Keratinocyte (primary cell): Measurements from ENCODE around the gene CCDC80. TPM values are rescaled to one million over a fixed set of nuclear protein-coding genes. Genes with fewer than 3 reads are reported as not detected.

Experiments used
- DNase-seq: peaks from one replicate; pipeline ENCODE4 v3.0.0-alpha.2; 2011; ENCODE audit warnings: low read depth, missing footprints, low spot score
- FAIRE-seq: peaks from 2 replicates; lab custom pipeline; 2011; peaks lifted over from hg19 to GRCh38; lab: Jason Lieb, UNC
- H2AFZ ChIP-seq: 2 replicates; pipeline ENCODE4 v1.6.0; 2012; ENCODE audit warnings: low read length, control low read depth, inconsistent platforms; ENCODE audit not compliant: control insufficient read depth
- H3K27ac ChIP-seq: 2 replicates; pipeline ENCODE4 v1.5.1; 2011; ENCODE audit warnings: low read length; ENCODE audit not compliant: control insufficient read depth, insufficient read depth
- H3K27me3 ChIP-seq: 3 replicates; pipeline ENCODE4 v1.6.0; 2011; ENCODE audit warnings: low read length; ENCODE audit not compliant: control insufficient read depth, insufficient read depth; ENCODE audit errors: extremely low read depth
- H3K36me3 ChIP-seq, 2 experiments: 2 replicates in 1 of 2; 3 replicates in 1 of 2; pipeline ENCODE4 v1.5.1; 2011; ENCODE audit warnings: low read length in 2 of 2, mild to moderate bottlenecking in 1 of 2; ENCODE audit not compliant: control insufficient read depth in 2 of 2, insufficient read depth in 2 of 2; ENCODE audit errors: extremely low read depth in 1 of 2
- H3K4me1 ChIP-seq: 3 replicates; pipeline ENCODE4 v1.5.1; 2011; ENCODE audit warnings: low read length; ENCODE audit not compliant: control insufficient read depth, insufficient read depth; ENCODE audit errors: extremely low read depth
- H3K4me2 ChIP-seq: 3 replicates; pipeline ENCODE4 v1.6.0; 2011; ENCODE audit warnings: low read depth, low read length; ENCODE audit not compliant: control insufficient read depth, insufficient read depth; ENCODE audit errors: extremely low read depth
- H3K4me3 ChIP-seq, 3 experiments: fragments of 200-600 bp in 1 of 3; sonication (generic) in 1 of 3; 2 replicates in 2 of 3; 3 replicates in 1 of 3; pipeline ENCODE4 v1.5.1; 2011 to 2016; ENCODE audit warnings: low read length in 3 of 3, mild to moderate bottlenecking in 3 of 3, control low read depth in 2 of 3, inconsistent platforms in 1 of 3, low read depth in 1 of 3, mixed read lengths in 1 of 3, mixed run types in 1 of 3, moderate library complexity in 1 of 3; ENCODE audit not compliant: control insufficient read depth in 2 of 3, insufficient read depth in 2 of 3; ENCODE audit errors: extremely low read depth in 1 of 3
- H3K79me2 ChIP-seq: 2 replicates; pipeline ENCODE4 v1.6.0; 2012; ENCODE audit warnings: low read length; ENCODE audit not compliant: control insufficient read depth, insufficient read depth
- H3K9ac ChIP-seq: 3 replicates; pipeline ENCODE4 v1.6.0; 2011; ENCODE audit warnings: low read length; ENCODE audit not compliant: control insufficient read depth, insufficient read depth; ENCODE audit errors: extremely low read depth
- H3K9me1 ChIP-seq: 3 replicates; pipeline ENCODE4 v1.6.0; 2011; ENCODE audit warnings: low read length; ENCODE audit not compliant: control insufficient read depth, insufficient read depth; ENCODE audit errors: extremely low read depth
- H3K9me3 ChIP-seq: 2 replicates; pipeline ENCODE4 v1.5.1; 2012; ENCODE audit warnings: low read depth, low read length; ENCODE audit not compliant: control insufficient read depth
- H4K20me1 ChIP-seq: 3 replicates; pipeline ENCODE4 v1.6.0; 2011; ENCODE audit warnings: low read length; ENCODE audit not compliant: control insufficient read depth, insufficient read depth; ENCODE audit errors: extremely low read depth
- CTCF ChIP-seq, 3 experiments: IDR thresholded peaks in 1 of 3; conservative IDR thresholded peaks in 1 of 3; optimal IDR thresholded peaks in 1 of 3; 2 replicates in 2 of 3; 3 replicates in 1 of 3; pipeline versions ENCODE3 to v1.5.1; 2011; ENCODE audit warnings: low read length in 3 of 3, mild to moderate bottlenecking in 3 of 3, moderate library complexity in 2 of 3, control low read depth in 1 of 3, inconsistent platforms in 1 of 3; ENCODE audit not compliant: insufficient read depth in 2 of 3; ENCODE audit errors: extremely low read depth in 1 of 3
- EZH2 ChIP-seq: IDR thresholded peaks from one replicate; pipeline ENCODE4 v1.6.1; 2012; ENCODE audit warnings: inconsistent platforms, mild to moderate bottlenecking, low read length, moderate library complexity
- dilution Hi-C: fragments of 300-500 bp; cut with MboI; formaldehyde crosslinking; loops from one replicate; pipeline ENCODE4 v1.7.0; 2020; ENCODE audit warnings: low sequenced_read_pairs; ENCODE audit not compliant: extremely low pct_ligation_motif_present
- polyA plus RNA-seq, 5 experiments: library from polyadenylated mRNA; depleted of rRNA in 3 of 5; stranded (reverse) in 3 of 5; stranded (forward) in 1 of 5; unstranded in 1 of 5; fragments of >200 nt; gene quantifications; 1 replicate in 1 of 5; 2 replicates in 3 of 5; 3 replicates in 1 of 5; pipeline versions ENCODE4 v1.2.1 to v1.2.3, GENCODE V29; 2011 to 2012; ENCODE audit warnings: missing spikeins in 2 of 5, low read depth in 1 of 5, low replicate concordance in 1 of 5

Gene CCDC80
- polyA plus RNA-seq, 1 donor (not counting 4 experiments of a cell fraction or from before 2014, with no cell fraction given), result 12.8 TPM

GRCh38 chr3:112582244-112582874 lies 58.6 kb downstream of the CCDC80 start:
- dilution Hi-C loops, result no loop called here
- Histone ChIP-seq H3K9me3 (no peaks in the 10 kb centered on the region), H3K4me3 (no peak overlapping the region), H3K9ac (no peak overlapping the region), H3K27ac (no peak overlapping the region), H3K4me1 (peaks cover 3% of the 10 kb centered on the region), H3K27me3 (no peaks in the 10 kb centered on the region), H2AFZ (no peak overlapping the region), H3K36me3 (peaks cover 4 to 8% of the 10 kb centered on the region in 2 experiments), H3K9me1 (no peaks in the 10 kb centered on the region), H3K79me2 (no peaks in the 10 kb centered on the region), H4K20me1 (no peaks in the 10 kb centered on the region), H3K4me2 (no peak overlapping the region)
- TF ChIP-seq EZH2, result no peak
- TF ChIP-seq CTCF (optimal IDR thresholded peaks at IDR 0.05 in 1 of 3, IDR thresholded peaks at IDR 0.05 in 1 of 3, conservative IDR thresholded peaks at IDR 0.05 in 1 of 3; ENCODE audit: extremely low read depth in 1 of 3, insufficient read depth in 2 of 3, low read length in 3 of 3), result peak in 2 of 3 experiments; percentile 44 to 46
- FAIRE-seq (peak; percentile 67), DNase-seq (no peak)

GRCh38 chr3:112579697-112580096 lies 61.2 kb downstream of the CCDC80 start:
- peaks cover 3% of the 10 kb centered on the region for H3K4me1 ChIP-seq
- H2AFZ ChIP-seq, result no peak overlapping the region
- H3K36me3 ChIP-seq, result peaks cover 4 to 8% of the 10 kb centered on the region in 2 experiments
- dilution Hi-C loops, result no loop called here
- H3K9me1 ChIP-seq, result no peaks in the 10 kb centered on the region
- DNase-seq, result no peak
- H3K79me2 ChIP-seq, result no peaks in the 10 kb centered on the region
- no peaks in the 10 kb centered on the region for H3K27me3 ChIP-seq
- H3K9ac ChIP-seq, result peak overlapping the region; percentile 4
- no peaks in the 10 kb centered on the region for H4K20me1 ChIP-seq
- peak overlapping the region; percentile 24 for H3K27ac ChIP-seq
- TF ChIP-seq CTCF (optimal IDR thresholded peaks at IDR 0.05 in 1 of 3, IDR thresholded peaks at IDR 0.05 in 1 of 3, conservative IDR thresholded peaks at IDR 0.05 in 1 of 3; ENCODE audit: extremely low read depth in 1 of 3, insufficient read depth in 2 of 3, low read length in 3 of 3) (no peak), EZH2 (no peak)
- no peak overlapping the region for H3K4me3 ChIP-seq
- no peaks in the 10 kb centered on the region for H3K9me3 ChIP-seq
- H3K4me2 ChIP-seq, result no peak overlapping the region
- no peak for FAIRE-seq
